ENCODE results near the gene ADARB1.

DNA sequence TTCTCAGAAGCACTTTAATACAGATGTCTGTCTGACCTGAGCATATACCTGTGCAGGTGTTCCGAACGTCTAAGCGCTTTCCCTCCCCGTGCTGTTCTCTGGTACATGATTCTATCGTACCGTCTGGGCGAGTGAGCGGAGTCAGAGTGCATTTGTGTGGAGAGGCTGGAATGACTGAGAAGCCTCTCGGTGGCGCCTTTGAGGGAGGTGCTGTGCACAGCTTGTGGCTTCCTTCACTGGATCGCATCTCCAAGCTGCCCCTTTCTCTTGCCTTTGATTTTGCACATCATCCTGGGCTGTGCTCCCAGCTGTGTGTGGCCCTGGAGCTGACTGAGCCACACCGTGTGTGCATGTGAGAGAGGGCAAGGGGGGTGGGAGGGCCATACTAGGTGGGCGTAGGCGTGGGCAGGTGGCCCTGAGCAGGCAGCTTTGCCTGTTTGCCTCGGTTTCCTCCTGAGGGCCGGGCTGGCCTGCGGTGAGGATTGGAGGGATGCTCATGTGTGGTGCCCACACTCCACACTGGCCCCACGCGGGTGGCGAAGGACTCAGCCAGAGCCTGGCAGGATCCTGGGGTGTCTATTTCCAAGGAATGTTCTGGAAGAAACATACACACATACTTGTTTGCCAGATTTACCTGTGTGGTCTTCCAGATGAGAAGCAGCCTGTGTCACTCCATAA, 105.3 kb downstream of the ADARB1 start:
- TF ChIP-seq, protein P1, sequence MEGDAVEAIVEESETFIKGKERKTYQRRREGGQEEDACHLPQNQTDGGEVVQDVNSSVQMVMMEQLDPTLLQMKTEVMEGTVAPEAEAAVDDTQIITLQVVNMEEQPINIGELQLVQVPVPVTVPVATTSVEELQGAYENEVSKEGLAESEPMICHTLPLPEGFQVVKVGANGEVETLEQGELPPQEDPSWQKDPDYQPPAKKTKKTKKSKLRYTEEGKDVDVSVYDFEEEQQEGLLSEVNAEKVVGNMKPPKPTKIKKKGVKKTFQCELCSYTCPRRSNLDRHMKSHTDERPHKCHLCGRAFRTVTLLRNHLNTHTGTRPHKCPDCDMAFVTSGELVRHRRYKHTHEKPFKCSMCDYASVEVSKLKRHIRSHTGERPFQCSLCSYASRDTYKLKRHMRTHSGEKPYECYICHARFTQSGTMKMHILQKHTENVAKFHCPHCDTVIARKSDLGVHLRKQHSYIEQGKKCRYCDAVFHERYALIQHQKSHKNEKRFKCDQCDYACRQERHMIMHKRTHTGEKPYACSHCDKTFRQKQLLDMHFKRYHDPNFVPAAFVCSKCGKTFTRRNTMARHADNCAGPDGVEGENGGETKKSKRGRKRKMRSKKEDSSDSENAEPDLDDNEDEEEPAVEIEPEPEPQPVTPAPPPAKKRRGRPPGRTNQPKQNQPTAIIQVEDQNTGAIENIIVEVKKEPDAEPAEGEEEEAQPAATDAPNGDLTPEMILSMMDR (optimal IDR thresholded peaks at IDR 0.05 in 1 of 3, IDR thresholded peaks at IDR 0.05 in 1 of 3, conservative IDR thresholded peaks at IDR 0.05 in 1 of 3; ENCODE audit: extremely low read depth in 1 of 3, insufficient read depth in 2 of 3, low read length in 3 of 3), result no peak
- no peak for TF ChIP-seq EZH2 (IDR thresholded peaks at IDR 0.05; ENCODE audit: low read length)
